NK-92 (cell line): ENCODE results near the gene TP53I3.
"Not testable (repeated sequence)": the region's sequence is repeated elsewhere in the genome, so short reads cannot be mapped to it uniquely, and the experiment has no call there.

ENCODE experiments used
- DNase-seq: peaks from one replicate; lab custom pipeline; 2025; ENCODE audit not compliant: unreplicated experiment; lab: John Stamatoyannopoulos, UW

TP53I3 gene

DNA sequence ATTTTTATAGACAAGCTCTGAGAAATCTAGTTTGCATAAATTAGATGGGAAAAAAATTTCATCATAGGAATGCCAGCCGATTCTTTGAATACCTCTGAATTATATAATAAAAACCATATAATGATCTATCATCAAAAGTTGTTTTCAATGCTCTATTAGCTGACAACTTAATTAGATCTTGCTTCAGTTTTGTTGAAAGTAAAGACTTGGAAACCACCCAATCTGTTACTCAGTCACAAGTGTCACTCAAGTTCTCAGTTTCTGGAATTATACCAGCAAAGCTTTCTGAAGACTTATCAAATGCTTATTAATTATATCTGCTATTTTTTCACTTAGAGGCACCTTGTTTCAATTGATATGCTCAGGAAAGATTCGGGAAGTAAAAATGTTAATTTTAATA is 17.4 kb upstream of the TP53I3 start:
- no peak for DNase-seq

DNA sequence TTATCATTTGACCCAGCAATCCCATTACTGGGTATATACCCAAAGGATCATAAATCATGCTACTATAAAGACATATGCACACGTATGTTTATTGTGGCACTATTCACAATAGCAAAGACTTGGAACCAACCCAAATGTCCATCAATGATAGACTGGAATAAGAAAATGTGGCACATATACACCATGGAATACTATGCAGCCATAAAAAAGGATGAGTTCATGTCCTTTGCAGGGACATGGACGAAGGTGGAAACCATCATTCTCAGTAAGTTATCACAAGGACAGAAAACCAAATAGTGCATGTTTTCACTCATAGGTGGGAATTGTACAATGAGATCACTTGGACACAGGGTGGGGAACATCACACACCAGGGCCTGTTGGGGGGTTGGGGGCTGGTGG is 16.1 kb upstream of the TP53I3 start:
- not testable (repeated sequence) for DNase-seq

DNA sequence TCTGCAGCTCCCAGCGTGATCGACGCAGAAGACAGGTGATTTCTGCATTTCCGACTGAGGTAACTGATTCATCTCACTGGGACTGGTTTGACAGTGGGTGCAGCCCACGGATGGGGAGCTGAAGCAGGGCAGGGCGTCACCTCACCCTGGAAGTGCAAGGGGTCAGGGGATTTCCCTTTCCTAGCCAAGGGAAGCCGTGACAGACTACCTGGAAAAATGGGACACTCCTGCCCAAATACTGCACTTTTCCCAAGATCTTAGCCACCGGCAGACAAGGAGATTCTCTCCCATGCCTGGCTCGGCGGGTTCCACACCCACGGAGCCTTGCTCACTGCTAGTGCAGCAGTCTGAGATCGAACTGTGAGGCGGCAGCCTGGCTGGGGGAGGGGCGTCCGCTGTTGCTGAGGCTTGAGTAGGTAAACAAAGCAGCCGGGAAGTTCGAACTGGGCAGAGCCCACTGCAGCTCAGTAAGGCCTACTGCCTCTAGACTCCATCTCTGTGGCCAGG is 10.6 kb upstream of the TP53I3 start:
- not testable (repeated sequence) for DNase-seq

GRCh38 chr2:24093270-24093669 is 8.6 kb upstream of the TP53I3 start:
- DNase-seq, result not testable (repeated sequence)

DNA sequence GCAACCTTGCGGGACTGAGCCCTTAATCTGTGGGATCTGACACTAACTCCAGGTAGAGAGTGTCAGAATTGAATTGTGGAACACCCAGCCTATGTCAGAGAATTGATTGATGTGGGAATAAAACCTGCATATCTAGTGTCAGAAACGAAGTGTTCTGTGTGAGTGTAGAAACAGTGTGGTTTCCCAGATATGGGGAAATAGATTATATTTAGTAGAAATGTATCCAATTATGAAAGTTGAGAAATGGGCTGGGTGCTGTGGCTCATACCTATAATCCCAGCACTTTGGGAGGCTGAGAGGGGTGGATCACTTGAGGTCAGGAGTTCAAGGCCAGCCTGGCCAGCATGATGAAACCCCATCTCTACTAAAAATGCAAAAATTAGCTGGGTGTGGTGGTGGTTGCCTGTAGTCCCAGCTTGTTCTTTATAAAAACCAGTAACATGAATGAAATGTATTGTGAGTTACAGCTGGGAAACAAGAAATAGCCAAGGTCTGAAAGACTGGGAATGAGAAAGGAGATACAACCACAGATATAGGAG is 4.3 kb upstream of the TP53I3 start:
- DNase-seq, result no peak

GRCh38 chr2:24087032-24087431 is 2.4 kb upstream of the TP53I3 start:
- no peak for DNase-seq

- no peak for DNase-seq
Observed at GRCh38 chr2:24086241-24086640, 1.6 kb upstream of the TP53I3 start.

DNA sequence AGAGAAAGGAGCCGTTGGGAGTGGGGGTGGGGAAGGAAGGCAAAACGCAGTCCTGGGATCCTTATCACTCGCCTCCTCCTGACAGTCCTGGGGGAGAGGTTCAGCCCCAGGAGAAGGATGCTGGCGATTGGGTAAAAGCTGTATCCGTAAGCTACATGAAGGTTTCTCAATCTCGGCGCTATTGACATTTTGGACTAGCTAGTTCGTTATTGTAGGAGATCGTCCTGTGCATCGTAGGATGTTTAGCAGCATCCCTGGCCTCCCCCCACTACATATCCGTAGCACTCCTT is 511 bp upstream of the TP53I3 start:
- no peak for DNase-seq

DNA sequence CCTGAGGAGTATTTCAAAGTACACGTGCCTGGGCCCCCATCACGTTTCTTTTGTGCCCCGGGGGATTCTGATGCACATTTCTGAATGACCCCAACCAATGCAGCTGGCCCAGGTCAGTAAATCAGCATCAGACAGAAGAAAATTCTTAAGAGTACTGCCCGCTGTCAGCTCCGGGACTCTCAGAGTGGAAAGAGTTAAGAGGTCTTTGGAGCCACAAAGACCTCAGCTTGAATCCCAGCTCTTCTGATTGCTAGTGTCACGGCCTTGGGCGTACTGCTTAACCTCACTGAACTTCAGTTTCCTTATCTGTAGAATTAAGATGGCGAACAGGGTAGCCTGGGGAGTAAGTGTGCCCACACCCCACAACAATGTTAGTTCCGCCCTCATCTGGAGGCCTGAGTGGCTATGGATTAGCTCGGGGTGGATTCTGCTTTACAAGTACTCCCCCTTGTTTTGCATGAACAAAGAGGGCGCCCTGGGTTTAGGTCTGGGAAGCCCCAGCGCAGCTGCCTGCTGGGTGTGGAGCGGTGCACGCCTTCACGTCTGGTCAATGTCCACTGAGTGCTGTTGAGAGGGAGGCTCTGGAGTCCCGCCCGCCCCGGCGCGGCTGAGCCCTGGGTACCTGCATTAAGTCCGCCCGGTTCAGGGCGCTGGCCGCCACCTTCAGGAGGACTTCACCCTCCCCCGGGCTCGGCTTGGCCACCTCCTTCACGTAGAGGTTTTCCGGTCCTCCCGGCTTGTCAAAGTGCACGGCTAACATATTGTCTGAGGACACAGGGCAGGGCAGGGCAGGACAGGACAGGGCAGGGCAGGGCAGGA is 858 bp downstream of the TP53I3 start:
- DNase-seq, result no peak

DNA sequence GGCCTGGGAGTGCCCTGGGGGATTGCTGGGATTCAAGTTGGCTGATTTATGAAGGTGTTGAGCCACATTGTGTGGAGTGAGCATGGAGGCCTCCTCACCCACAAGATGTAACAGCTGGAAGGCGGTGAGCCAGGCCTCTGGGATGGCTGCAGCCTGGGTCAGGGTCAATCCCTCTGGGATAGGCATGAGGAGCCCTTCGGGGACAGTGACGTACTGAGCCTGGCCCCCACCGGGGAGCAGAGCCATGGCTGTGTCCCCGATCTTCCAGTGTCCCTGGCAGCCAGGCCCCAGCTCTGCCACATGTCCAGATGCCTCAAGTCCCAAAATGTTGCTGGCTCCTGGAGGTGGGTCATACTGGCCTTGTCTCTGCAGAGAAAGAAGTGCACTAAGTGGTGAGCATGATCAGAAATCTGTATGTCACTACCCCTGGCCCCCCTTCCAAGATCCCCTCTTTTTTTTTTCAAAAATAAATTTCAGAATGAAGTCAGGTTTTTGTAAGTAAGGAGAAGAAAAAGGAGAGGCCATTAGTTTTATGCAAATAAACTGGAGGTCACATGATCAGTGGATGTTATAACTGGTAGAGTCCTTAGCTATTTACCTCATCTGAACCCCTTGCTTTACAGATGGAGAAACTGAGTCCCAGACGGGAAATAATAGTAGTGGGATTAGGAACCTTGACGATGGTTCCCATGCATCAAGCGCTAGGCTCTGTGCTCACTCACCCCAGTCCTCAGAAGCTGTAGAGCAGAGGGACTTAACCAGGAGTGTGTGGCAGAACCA is 1.7 kb downstream of the TP53I3 start:
- DNase-seq, result no peak

DNA sequence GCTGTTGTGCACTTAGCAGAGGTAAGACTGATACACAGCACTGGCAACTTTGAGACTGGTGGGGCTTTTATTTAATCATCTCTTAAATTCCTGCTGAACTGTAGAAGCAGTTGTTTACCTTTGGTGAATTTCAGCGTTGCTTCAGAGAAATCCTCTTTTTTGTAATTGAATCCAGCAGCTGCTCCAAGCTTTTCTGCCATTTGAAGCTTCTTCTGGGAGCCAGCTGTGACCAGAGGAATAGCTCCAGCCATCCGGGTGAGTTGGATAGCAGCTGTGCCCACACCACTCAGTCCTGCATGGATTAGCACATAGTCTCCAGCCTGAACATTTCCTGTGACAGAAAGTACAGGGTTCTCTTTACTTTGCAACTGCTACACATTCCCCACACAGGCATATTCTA is 3.9 kb downstream of the TP53I3 start:
- no peak for DNase-seq

DNA sequence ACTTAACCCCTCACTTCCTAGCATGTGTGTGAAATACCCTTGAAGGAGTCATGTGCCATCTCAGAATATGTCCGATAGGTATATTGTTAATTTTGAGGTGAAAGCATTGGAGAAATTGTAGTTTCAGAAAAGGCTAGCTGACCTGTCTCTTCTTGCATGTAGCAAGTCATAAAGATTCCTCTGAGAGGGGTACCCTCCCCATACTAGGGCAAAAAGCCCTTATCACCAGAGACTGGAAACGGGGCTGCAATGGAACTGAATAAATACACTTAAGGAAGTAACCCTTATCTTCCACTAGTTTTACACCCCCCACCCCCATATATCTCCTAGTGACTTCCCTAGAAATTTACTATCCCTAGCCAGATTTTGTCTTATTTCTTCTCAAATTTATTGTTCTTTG is 6.8 kb downstream of the TP53I3 start:
- DNase-seq, result no peak

DNA sequence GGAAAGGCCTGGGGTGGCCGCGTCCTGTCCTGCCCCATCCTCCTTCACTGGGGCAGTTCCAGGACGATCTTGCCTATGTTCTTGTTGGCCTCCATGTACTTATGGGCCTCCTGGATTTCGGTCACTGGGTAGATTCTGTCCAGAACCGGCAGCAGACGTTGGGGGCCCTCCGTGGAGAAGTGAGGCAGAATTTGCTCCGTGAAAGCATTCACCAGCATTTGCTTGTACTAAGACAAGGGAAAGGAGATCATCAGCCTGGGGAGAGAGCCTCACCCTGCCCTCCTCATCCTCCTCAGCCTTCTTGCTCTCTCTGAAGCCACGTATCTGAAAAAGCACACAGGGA is 7.1 kb downstream of the TP53I3 start:
- no peak for DNase-seq

GRCh38 chr2:24076849-24077534 is 7.6 kb downstream of the TP53I3 start:
- no peak for DNase-seq

GRCh38 chr2:24075915-24076848 is 8.5 kb downstream of the TP53I3 start, which contains the start of gene SF3B6:
SF3B6 (minus strand) TSS chr2:24076326; CDS start chr2:24076229, 97 bp downstream.
- DNase-seq, result peak; percentile 99

DNA sequence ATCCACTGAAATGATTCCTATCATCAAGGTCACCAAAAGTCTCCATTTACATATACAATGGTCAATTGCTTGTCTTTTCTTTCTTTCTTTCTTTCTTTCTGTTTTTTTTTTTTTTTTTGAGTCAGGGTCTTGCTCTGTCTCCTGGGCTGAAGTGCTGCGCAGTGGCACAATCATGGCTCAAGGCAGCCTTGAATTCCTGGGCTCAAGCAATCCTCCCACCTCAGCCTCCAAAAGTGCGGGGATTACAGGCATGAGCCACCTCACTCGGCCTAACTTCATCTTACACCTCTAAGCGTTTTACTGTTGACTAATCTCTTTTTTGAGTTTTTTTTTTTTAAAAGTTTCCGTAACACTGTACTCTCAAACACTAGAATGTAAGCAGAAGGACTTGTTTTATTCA is 9.4 kb downstream of the TP53I3 start:
- no peak for DNase-seq

GRCh38 chr2:24073816-24074215 is 10.8 kb downstream of the TP53I3 start:
- DNase-seq, result no peak

- DNase-seq, result no peak
Observed at GRCh38 chr2:24072259-24072658, 12.4 kb downstream of the TP53I3 start.

GRCh38 chr2:24065341-24065740 is 19.3 kb downstream of the TP53I3 start:
- no peak for DNase-seq

- DNase-seq, result no peak
Observed at GRCh38 chr2:24058564-24059271, 25.9 kb downstream of the TP53I3 start.
